MG63 (cell line): ENCODE measurements around the gene TDRD12. TPM values are rescaled to one million over a fixed set of nuclear protein-coding genes. Genes with fewer than 3 reads are reported as not detected.

ENCODE experiments used
- DNase-seq: peaks from one replicate; pipeline ENCODE4 v3.0.0-alpha.2; 2020
- H3K27me3 ChIP-seq: fragments of 250-450 bp; sonication (Bioruptor Pico); 2 replicates; pipeline ENCODE4 v1.5.1; 2020; ENCODE audit warnings: mild to moderate bottlenecking, moderate library complexity
- H3K36me3 ChIP-seq: fragments of 250-450 bp; sonication (Bioruptor Pico); 2 replicates; pipeline ENCODE4 v1.5.1; 2020; ENCODE audit warnings: mild to moderate bottlenecking, moderate library complexity
- H3K4me3 ChIP-seq: fragments of 250-450 bp; sonication (Bioruptor Pico); 2 replicates; pipeline ENCODE4 v1.5.1; 2020; ENCODE audit warnings: mild to moderate bottlenecking, moderate library complexity
- H3K9me3 ChIP-seq: fragments of 250-450 bp; sonication (Bioruptor Pico); 2 replicates; pipeline ENCODE4 v1.5.1; 2020; ENCODE audit warnings: mild to moderate bottlenecking, moderate library complexity
- total RNA-seq: library from RNA; depleted of rRNA; stranded (reverse); fragments of >200 nt; shearing (Covaris generic); gene quantifications from 2 replicates; pipeline ENCODE4 v1.2.3, GENCODE V29; 2014; ENCODE audit warnings: low replicate concordance; rRNA removed

Gene TDRD12
- total RNA-seq: 0.15 TPM in 1 of 2 replicates, not detected in the other

DNA sequence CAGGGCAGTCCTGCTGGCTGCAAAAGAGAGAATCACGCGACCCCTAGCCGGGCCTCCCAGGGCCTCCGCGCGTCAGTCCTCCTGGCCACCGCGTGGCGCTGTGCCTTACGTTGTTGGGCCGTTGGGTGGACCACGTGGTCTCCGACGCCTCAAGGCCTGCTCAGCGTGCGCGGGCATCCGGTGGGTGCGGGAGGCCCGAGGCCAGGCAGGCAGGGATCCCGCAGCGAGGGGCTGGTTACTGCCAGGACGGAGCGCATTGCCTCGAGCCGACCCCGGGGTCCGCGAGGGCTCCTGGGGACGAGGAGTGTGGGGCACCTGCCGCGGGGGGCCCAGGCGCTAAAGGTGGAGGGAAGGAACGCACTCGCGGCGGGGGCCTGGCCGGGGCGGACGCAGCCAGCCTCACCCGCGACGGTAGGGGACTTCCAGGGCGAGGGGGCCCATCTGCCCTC lies at the start of gene TDRD12:
TDRD12 (plus strand) TSS at position 157 of the 449 bp plus-strand sequence. CDS start 306 bp downstream, outside the sequence.
- H3K4me3 ChIP-seq: no peak within 1 kb of the TSS
- no peaks in the 10 kb centered on the region for H3K9me3 ChIP-seq
- no peak for DNase-seq
- peaks cover 21% of the 10 kb centered on the region for H3K36me3 ChIP-seq
- no peaks in the 10 kb centered on the region for H3K27me3 ChIP-seq

DNA sequence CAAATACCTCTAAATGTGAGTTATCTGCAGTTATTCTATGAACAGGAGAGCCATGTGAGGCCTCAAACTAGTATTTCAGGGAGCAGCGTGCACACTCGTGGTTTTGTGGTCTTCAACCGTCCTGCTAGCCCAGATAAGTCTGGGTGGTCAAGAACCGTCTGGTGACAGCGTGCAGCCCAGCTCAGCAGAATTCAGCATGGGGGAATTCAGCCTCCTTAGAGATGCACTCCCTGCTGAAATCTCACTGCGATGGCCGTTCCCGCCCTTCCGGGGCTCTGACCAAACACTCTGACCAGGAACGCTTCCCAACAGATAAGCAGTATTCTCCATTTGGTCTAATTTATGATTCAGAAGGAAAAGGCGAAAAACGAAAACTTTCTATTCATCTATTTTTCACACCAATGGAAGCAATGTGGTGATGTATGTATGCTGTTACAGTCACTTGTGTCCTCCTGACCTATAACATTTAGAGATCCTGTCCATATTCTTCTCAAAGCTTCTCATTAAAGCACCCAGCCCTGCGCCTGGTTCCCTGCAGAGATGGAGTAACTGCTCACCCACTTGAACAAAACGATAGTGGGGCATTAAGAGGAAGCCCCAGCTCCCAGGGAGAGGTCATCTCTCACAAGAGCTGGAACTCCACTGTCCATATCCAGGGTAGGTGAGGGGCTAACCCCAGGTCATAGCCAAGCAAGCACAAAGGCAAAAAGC lies 47.5 kb upstream of the TDRD12 start:
- Histone ChIP-seq H3K9me3 (no peaks in the 10 kb centered on the region), H3K4me3 (no peak overlapping the region), H3K36me3 (peaks cover 16% of the 10 kb centered on the region), H3K27me3 (peaks cover 5% of the 10 kb centered on the region; the same call in 1 of the 2 replicates)
- DNase-seq: no peak

GRCh38 chr19:32672841-32673240 lies 46.7 kb upstream of the TDRD12 start:
- peaks cover 11% of the 10 kb centered on the region for H3K36me3 ChIP-seq
- no peak for DNase-seq
- no peak overlapping the region for H3K4me3 ChIP-seq
- no peaks in the 10 kb centered on the region for H3K9me3 ChIP-seq
- peaks cover 5% of the 10 kb centered on the region; the same call in 1 of the 2 replicates for H3K27me3 ChIP-seq

DNA sequence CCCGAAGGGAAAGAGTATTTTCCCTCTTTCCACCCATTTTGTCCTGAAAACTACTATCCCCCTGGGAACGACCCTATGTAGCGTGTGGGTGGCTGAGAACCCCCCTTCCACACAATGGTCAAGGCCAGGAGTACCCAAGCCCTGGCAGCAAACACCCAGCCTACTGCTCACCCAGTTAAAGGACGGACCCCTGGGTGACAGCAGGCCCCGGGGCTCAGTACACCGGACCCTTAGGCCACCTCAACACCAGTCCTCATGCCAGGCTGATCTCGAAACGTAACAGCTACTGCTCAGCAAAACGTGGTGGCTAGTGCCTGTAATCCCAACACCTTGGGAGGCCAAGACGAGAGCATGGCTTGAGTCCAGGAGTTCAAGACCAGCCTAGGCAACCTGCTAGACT lies 46.0 kb upstream of the TDRD12 start:
- Histone ChIP-seq H3K9me3 (no peaks in the 10 kb centered on the region), H3K36me3 (peaks cover 11% of the 10 kb centered on the region), H3K27me3 (peaks cover 5% of the 10 kb centered on the region; the same call in 1 of the 2 replicates), H3K4me3 (peak overlapping the region; percentile 90)
- DNase-seq: no peak

- DNase-seq: no peak
- H3K36me3 ChIP-seq: peaks cover 7% of the 10 kb centered on the region
- peaks cover 5% of the 10 kb centered on the region; the same call in 1 of the 2 replicates for H3K27me3 ChIP-seq
- H3K9me3 ChIP-seq: no peaks in the 10 kb centered on the region
- peak overlapping the region; percentile 90 for H3K4me3 ChIP-seq
These were observed 45.2 kb upstream of the TDRD12 start for GRCh38 chr19:32674153-32674930.

- H3K9me3 ChIP-seq: no peaks in the 10 kb centered on the region
- peaks cover 5% of the 10 kb centered on the region; the same call in 1 of the 2 replicates for H3K27me3 ChIP-seq
- peak; percentile 97 for DNase-seq
- H3K36me3 ChIP-seq: peaks cover 5% of the 10 kb centered on the region
- H3K4me3 ChIP-seq: peak within 1 kb of the TSS; percentile 90
These were observed 44.4 kb upstream of the TDRD12 start, which contains the start of gene ANKRD27 for GRCh38 chr19:32674931-32675719. TSS of gene ANKRD27 (minus strand) at chr19:32675180. CDS start at chr19:32659015, 16,165 bp downstream.

DNA sequence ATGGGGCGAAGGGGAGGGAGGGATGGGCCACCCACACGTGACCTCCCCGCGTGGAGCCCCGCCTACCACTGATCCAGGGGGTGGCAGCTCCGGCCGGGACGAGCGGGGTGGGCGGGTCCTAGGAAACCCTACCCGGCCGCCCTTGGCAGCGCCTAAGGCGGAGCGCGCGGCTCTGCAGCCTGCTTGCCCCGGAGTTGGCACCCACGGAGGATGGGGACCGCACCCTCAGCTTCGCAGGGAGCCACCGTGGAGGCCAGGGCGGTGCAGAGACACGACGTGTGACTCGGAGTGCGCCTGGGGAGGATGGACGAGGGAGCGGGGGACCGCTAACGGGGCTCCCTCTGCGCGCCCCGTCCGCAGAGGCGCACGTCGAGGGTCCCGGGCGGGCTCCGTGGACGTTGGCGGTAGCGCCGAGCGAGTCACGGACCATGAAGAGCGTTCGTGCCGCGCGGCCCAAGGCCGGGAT lies 43.8 kb upstream of the TDRD12 start, which contains the start of gene RGS9BP:
RGS9BP (plus strand) TSS at position 129 of the 466 bp plus-strand sequence. CDS start 416 bp downstream, outside the sequence.
- Histone ChIP-seq H3K9me3 (no peaks in the 10 kb centered on the region), H3K27me3 (peaks cover 5% of the 10 kb centered on the region; the same call in 1 of the 2 replicates), H3K36me3 (peaks cover 5% of the 10 kb centered on the region), H3K4me3 (peak within 1 kb of the TSS; percentile 90)
- DNase-seq: peak; percentile 86

GRCh38 chr19:32676186-32676894 lies 43.2 kb upstream of the TDRD12 start:
- no peak for DNase-seq
- peaks cover 5% of the 10 kb centered on the region for H3K36me3 ChIP-seq
- no peaks in the 10 kb centered on the region for H3K9me3 ChIP-seq
- peak overlapping the region; percentile 90 for H3K4me3 ChIP-seq
- H3K27me3 ChIP-seq: peaks cover 5% of the 10 kb centered on the region; the same call in 1 of the 2 replicates

DNA sequence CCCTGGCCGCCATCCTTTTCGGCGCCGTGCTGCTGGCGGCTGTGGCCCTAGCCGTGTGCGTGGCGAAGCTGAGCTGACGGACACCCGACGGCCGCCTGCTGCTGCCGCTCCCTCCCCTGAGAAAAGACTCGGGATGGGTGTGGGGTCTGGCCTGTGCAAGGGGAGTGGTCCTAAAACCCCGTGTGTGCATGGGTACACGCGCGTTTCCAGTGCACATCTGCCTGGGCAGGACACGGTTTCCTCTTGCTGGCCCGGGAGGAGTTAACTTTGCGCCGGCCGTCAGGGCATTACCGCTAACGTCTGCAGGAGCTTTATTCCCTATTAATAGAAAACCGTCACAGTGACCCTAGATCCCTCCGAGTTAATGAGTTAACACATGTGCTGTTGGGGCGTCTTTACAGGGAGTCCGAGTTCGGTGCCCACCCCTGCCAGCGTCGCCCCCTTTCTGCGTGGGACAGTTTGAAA lies 42.6 kb upstream of the TDRD12 start:
- no peak for DNase-seq
- H3K27me3 ChIP-seq: peaks cover 5% of the 10 kb centered on the region; the same call in 1 of the 2 replicates
- H3K36me3 ChIP-seq: peaks cover under 1% of the 10 kb centered on the region; the same call in 1 of the 2 replicates
- no peaks in the 10 kb centered on the region for H3K9me3 ChIP-seq
- H3K4me3 ChIP-seq: no peak overlapping the region

DNA sequence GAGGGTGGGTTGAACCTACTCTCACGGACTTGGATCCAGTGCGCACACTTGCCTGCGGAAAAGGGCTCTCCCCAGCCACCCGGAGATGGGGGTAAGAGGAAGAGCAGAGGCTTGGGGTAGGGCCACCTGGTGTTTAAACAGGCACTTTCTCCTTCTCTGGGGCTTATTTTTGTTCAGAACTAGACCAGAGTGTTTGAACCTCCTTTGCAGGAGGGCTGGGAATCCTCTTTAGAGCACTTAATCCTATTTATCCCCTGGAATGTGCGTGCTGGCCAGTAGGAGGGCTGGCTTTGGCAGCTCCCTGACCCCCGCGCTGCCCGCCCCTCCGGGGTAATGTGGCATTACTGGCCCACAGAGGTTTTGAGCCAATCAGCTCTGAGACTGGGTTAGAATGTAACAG lies 41.9 kb upstream of the TDRD12 start:
- H3K9me3 ChIP-seq: no peaks in the 10 kb centered on the region
- peak; percentile 66 for DNase-seq
- H3K36me3 ChIP-seq: no peaks in the 10 kb centered on the region; the same call in 1 of the 2 replicates
- H3K4me3 ChIP-seq: no peak overlapping the region
- H3K27me3 ChIP-seq: peaks cover 5% of the 10 kb centered on the region; the same call in 1 of the 2 replicates

GRCh38 chr19:32680986-32681385 lies 38.6 kb upstream of the TDRD12 start:
- peaks cover 3% of the 10 kb centered on the region; the same call in 1 of the 2 replicates for H3K27me3 ChIP-seq
- no peak overlapping the region for H3K4me3 ChIP-seq
- no peaks in the 10 kb centered on the region for H3K9me3 ChIP-seq
- no peaks in the 10 kb centered on the region for H3K36me3 ChIP-seq
- DNase-seq: no peak

GRCh38 chr19:32682317-32682716 lies 37.2 kb upstream of the TDRD12 start:
- no peak for DNase-seq
- no peaks in the 10 kb centered on the region for H3K27me3 ChIP-seq
- no peaks in the 10 kb centered on the region for H3K36me3 ChIP-seq
- no peak overlapping the region for H3K4me3 ChIP-seq
- H3K9me3 ChIP-seq: no peaks in the 10 kb centered on the region

GRCh38 chr19:32686847-32687475 lies 32.6 kb upstream of the TDRD12 start:
- H3K9me3 ChIP-seq: no peaks in the 10 kb centered on the region
- no peaks in the 10 kb centered on the region for H3K27me3 ChIP-seq
- H3K4me3 ChIP-seq: no peak overlapping the region
- DNase-seq: no peak
- no peaks in the 10 kb centered on the region for H3K36me3 ChIP-seq

GRCh38 chr19:32687681-32688080 lies 31.9 kb upstream of the TDRD12 start:
- Histone ChIP-seq H3K36me3 (peaks cover 4% of the 10 kb centered on the region), H3K4me3 (no peak overlapping the region), H3K9me3 (no peaks in the 10 kb centered on the region), H3K27me3 (no peaks in the 10 kb centered on the region)
- no peak for DNase-seq

GRCh38 chr19:32688311-32688710 lies 31.3 kb upstream of the TDRD12 start:
- H3K27me3 ChIP-seq: no peaks in the 10 kb centered on the region
- peaks cover 3% of the 10 kb centered on the region for H3K9me3 ChIP-seq
- no peak overlapping the region for H3K4me3 ChIP-seq
- H3K36me3 ChIP-seq: peaks cover 10% of the 10 kb centered on the region
- DNase-seq: no peak
